ENCODE results near the gene EIF2B2.

EIF2B2 gene

GRCh38 chr14:75053396-75054291, 50.9 kb downstream of the EIF2B2 start:
- Histone ChIP-seq H3K4me1 (ENCODE audit: control insufficient read depth, insufficient read depth, low read length, unreplicated experiment) (peaks cover 36% of the 10 kb centered on the region), H3K36me3 (ENCODE audit: insufficient read depth, low read length) (peaks cover 17% of the 10 kb centered on the region), H3K4me3 (ENCODE audit: low read depth, low read length) (no peak overlapping the region), H3K27ac (ENCODE audit: low read depth, low read length) (peak overlapping the region; percentile 58), H3K27me3 (ENCODE audit: insufficient read depth, low read length) (no peaks in the 10 kb centered on the region), H3K79me2 (ENCODE audit: control insufficient read depth, insufficient read depth, low read length, unreplicated experiment) (peaks cover 22% of the 10 kb centered on the region), H2AFZ (ENCODE audit: low read length, unreplicated experiment) (no peak overlapping the region)

- no peak overlapping the region for H3K4me3 ChIP-seq (ENCODE audit: low read depth, low read length)
Measured at GRCh38 chr14:75054421-75054820, 51.7 kb downstream of the EIF2B2 start.

GRCh38 chr14:75059642-75060041, 56.9 kb downstream of the EIF2B2 start:
- H3K27ac ChIP-seq (ENCODE audit: low read depth, low read length), result peak overlapping the region; percentile 16

More at GRCh38 chr14:75054421-75054820, 51.7 kb downstream of the EIF2B2 start:
- Histone ChIP-seq H3K27ac (ENCODE audit: low read depth, low read length) (peak overlapping the region; percentile 58), H2AFZ (ENCODE audit: low read length, unreplicated experiment) (no peak overlapping the region), H3K4me1 (ENCODE audit: control insufficient read depth, insufficient read depth, low read length, unreplicated experiment) (peaks cover 33% of the 10 kb centered on the region), H3K27me3 (ENCODE audit: insufficient read depth, low read length) (no peaks in the 10 kb centered on the region), H3K36me3 (ENCODE audit: insufficient read depth, low read length) (peaks cover 9% of the 10 kb centered on the region), H3K79me2 (ENCODE audit: control insufficient read depth, insufficient read depth, low read length, unreplicated experiment) (peaks cover 14% of the 10 kb centered on the region)

GRCh38 chr14:75060420-75060819, 57.7 kb downstream of the EIF2B2 start:
- H3K79me2 ChIP-seq (ENCODE audit: control insufficient read depth, insufficient read depth, low read length, unreplicated experiment), result peaks cover 23% of the 10 kb centered on the region
- H2AFZ ChIP-seq (ENCODE audit: low read length, unreplicated experiment), result no peak overlapping the region
- no peaks in the 10 kb centered on the region for H3K27me3 ChIP-seq (ENCODE audit: insufficient read depth, low read length)
- no peak overlapping the region for H3K4me3 ChIP-seq (ENCODE audit: low read depth, low read length)
- H3K4me1 ChIP-seq (ENCODE audit: control insufficient read depth, insufficient read depth, low read length, unreplicated experiment), result peaks cover 19% of the 10 kb centered on the region
- peaks cover 24% of the 10 kb centered on the region for H3K36me3 ChIP-seq (ENCODE audit: insufficient read depth, low read length)
- no peak overlapping the region for H3K27ac ChIP-seq (ENCODE audit: low read depth, low read length)

More at GRCh38 chr14:75059642-75060041, 56.9 kb downstream of the EIF2B2 start:
- peaks cover 27% of the 10 kb centered on the region for H3K4me1 ChIP-seq (ENCODE audit: control insufficient read depth, insufficient read depth, low read length, unreplicated experiment)
- H3K36me3 ChIP-seq (ENCODE audit: insufficient read depth, low read length), result peaks cover 24% of the 10 kb centered on the region
- peaks cover 23% of the 10 kb centered on the region for H3K79me2 ChIP-seq (ENCODE audit: control insufficient read depth, insufficient read depth, low read length, unreplicated experiment)
- no peak overlapping the region for H3K4me3 ChIP-seq (ENCODE audit: low read depth, low read length)
- H2AFZ ChIP-seq (ENCODE audit: low read length, unreplicated experiment), result no peak overlapping the region
- H3K27me3 ChIP-seq (ENCODE audit: insufficient read depth, low read length), result no peaks in the 10 kb centered on the region

Data from ACC112 (cell line).